ENCODE results near the gene PCSK6.
A peak's percentile ranks its signal among the peaks of the same experiment; 100 is the strongest.

DNA sequence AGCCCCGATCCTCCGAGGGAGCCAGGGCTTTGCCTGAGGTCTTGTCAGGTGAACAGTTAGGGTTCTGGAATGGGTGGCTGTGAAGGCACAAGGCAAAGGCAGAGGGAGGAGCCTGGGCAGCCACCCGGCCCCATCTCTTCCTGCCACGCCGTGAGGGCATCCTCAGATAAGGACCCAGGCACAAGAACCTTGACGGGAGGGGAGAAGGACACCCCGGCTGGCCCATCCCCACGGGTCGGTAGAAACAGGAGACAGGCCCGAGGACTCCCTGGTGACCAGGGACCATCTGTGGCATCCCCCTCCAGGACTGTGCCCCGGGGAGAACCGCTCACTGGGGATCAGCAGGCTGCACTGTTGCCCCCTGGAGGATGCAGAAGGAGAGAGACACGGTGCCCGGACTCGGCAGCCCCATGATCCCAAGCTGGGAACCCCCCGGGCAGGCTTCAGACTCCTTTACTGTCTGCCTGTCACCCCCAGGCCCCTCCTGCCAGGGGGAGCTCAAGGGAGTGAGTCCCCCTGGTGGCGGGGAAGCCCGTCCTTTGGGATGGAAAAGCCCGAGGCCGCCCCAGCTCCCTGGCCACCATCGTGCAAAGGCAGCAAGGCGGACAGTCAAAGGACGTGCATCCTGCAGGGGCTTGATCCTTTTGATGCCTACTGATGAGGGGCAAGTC is 12.3 kb upstream of the PCSK6 start:
- TF ChIP-seq, protein P1, sequence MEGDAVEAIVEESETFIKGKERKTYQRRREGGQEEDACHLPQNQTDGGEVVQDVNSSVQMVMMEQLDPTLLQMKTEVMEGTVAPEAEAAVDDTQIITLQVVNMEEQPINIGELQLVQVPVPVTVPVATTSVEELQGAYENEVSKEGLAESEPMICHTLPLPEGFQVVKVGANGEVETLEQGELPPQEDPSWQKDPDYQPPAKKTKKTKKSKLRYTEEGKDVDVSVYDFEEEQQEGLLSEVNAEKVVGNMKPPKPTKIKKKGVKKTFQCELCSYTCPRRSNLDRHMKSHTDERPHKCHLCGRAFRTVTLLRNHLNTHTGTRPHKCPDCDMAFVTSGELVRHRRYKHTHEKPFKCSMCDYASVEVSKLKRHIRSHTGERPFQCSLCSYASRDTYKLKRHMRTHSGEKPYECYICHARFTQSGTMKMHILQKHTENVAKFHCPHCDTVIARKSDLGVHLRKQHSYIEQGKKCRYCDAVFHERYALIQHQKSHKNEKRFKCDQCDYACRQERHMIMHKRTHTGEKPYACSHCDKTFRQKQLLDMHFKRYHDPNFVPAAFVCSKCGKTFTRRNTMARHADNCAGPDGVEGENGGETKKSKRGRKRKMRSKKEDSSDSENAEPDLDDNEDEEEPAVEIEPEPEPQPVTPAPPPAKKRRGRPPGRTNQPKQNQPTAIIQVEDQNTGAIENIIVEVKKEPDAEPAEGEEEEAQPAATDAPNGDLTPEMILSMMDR (conservative IDR thresholded peaks at IDR 0.05) = peak; percentile 39; the same call in 1 of the 2 replicates
- no peak for TF ChIP-seq EZH2 (IDR thresholded peaks at IDR 0.05; ENCODE audit: low read depth)
